GM21526 (cell line): ENCODE results near the gene ACSBG1.
"Not testable (repeated sequence)": the region's sequence is repeated elsewhere in the genome, so short reads cannot be mapped to it uniquely, and the experiment has no call there.

Source experiments
- ATAC-seq: cut with Tn5 transposase; IDR thresholded peaks from one replicate; pipeline ENCODE4 v1.9.1; 2021; ENCODE audit warnings: moderate library complexity; ENCODE audit not compliant: unreplicated experiment, low FRiP score

The ACSBG1 gene

GRCh38 chr15:78171864-78172472 lies 62.4 kb downstream of the ACSBG1 start:
- ATAC-seq: no peak

GRCh38 chr15:78170848-78171773 lies 63.3 kb downstream of the ACSBG1 start:
- peak; percentile 67 for ATAC-seq

GRCh38 chr15:78168608-78169007 lies 65.8 kb downstream of the ACSBG1 start:
- no peak for ATAC-seq

- no peak for ATAC-seq
These were observed 67.0 kb downstream of the ACSBG1 start for GRCh38 chr15:78167227-78167888.

GRCh38 chr15:78164010-78164409 lies 70.4 kb downstream of the ACSBG1 start:
- no peak for ATAC-seq

GRCh38 chr15:78162038-78162437 lies 72.3 kb downstream of the ACSBG1 start:
- ATAC-seq: no peak

GRCh38 chr15:78159395-78159794 lies 75.0 kb downstream of the ACSBG1 start:
- no peak for ATAC-seq

GRCh38 chr15:78157203-78157602 lies 77.2 kb downstream of the ACSBG1 start:
- no peak for ATAC-seq

GRCh38 chr15:78156653-78157052 lies 77.7 kb downstream of the ACSBG1 start:
- ATAC-seq: no peak

- ATAC-seq: no peak
These were observed 78.9 kb downstream of the ACSBG1 start for GRCh38 chr15:78155355-78155939.

GRCh38 chr15:78154955-78155354 lies 79.4 kb downstream of the ACSBG1 start:
- no peak for ATAC-seq

GRCh38 chr15:78151075-78151474 lies 83.3 kb downstream of the ACSBG1 start:
- ATAC-seq: not testable (repeated sequence)

- no peak for ATAC-seq
These were observed 84.3 kb downstream of the ACSBG1 start for GRCh38 chr15:78149805-78150751.

GRCh38 chr15:78149068-78149804 lies 85.1 kb downstream of the ACSBG1 start, which contains the start of gene IDH3A:
Gene IDH3A, plus strand, starts transcription at chr15:78149362. Its CDS starts 42 bp downstream, at chr15:78149404.
- ATAC-seq: peak; percentile 83

- peak; percentile 11 for ATAC-seq
These were observed 85.8 kb downstream of the ACSBG1 start for GRCh38 chr15:78148392-78149067.

GRCh38 chr15:78147566-78147965 lies 86.8 kb downstream of the ACSBG1 start:
- no peak for ATAC-seq

GRCh38 chr15:78146425-78147154 lies 87.8 kb downstream of the ACSBG1 start:
- ATAC-seq: no peak

- ATAC-seq: no peak
These were observed 92.0 kb downstream of the ACSBG1 start for GRCh38 chr15:78142332-78142731.
